ENCODE data around the gene CIT.

Gene CIT

GRCh38 chr12:119791453-119791852, 85.7 kb downstream of the CIT start:
- no peak for TF ChIP-seq CTCF (IDR thresholded peaks at IDR 0.05; ENCODE audit: low read depth, low read length, missing control alignments)
- no peak overlapping the region for H3K4me3 ChIP-seq (ENCODE audit: low read depth, low read length)
- no peak for DNase-seq (ENCODE audit: low read depth)

GRCh38 chr12:119788786-119789185, 88.3 kb downstream of the CIT start:
- H3K4me3 ChIP-seq (ENCODE audit: low read depth, low read length) = no peak overlapping the region
- no peak for DNase-seq (ENCODE audit: low read depth)
- TF ChIP-seq CTCF (IDR thresholded peaks at IDR 0.05; ENCODE audit: low read depth, low read length, missing control alignments) = no peak

- no peak overlapping the region for H3K4me3 ChIP-seq (ENCODE audit: low read depth, low read length)
- no peak for DNase-seq (ENCODE audit: low read depth)
- TF ChIP-seq CTCF (IDR thresholded peaks at IDR 0.05; ENCODE audit: low read depth, low read length, missing control alignments) = no peak
These were observed 90.6 kb downstream of the CIT start for GRCh38 chr12:119786539-119786938.

- no peak for DNase-seq (ENCODE audit: low read depth)
- H3K4me3 ChIP-seq (ENCODE audit: low read depth, low read length) = no peak overlapping the region
- no peak for TF ChIP-seq CTCF (IDR thresholded peaks at IDR 0.05; ENCODE audit: low read depth, low read length, missing control alignments)
These were observed 92.4 kb downstream of the CIT start for GRCh38 chr12:119784673-119785072.

GRCh38 chr12:119783787-119784186, 93.3 kb downstream of the CIT start:
- TF ChIP-seq CTCF (IDR thresholded peaks at IDR 0.05; ENCODE audit: low read depth, low read length, missing control alignments) = no peak
- no peak overlapping the region for H3K4me3 ChIP-seq (ENCODE audit: low read depth, low read length)
- DNase-seq (ENCODE audit: low read depth) = no peak

GRCh38 chr12:119781804-119782203, 95.3 kb downstream of the CIT start:
- peak; percentile 24 for DNase-seq (ENCODE audit: low read depth)
- no peak overlapping the region for H3K4me3 ChIP-seq (ENCODE audit: low read depth, low read length)
- no peak for TF ChIP-seq CTCF (IDR thresholded peaks at IDR 0.05; ENCODE audit: low read depth, low read length, missing control alignments)

GRCh38 chr12:119780786-119781434, 96.2 kb downstream of the CIT start:
- no peak overlapping the region for H3K4me3 ChIP-seq (ENCODE audit: low read depth, low read length)
- no peak for DNase-seq (ENCODE audit: low read depth)
- peak; percentile 67 for TF ChIP-seq CTCF (IDR thresholded peaks at IDR 0.05; ENCODE audit: low read depth, low read length, missing control alignments)
